ENCODE data around the gene SLC43A2. TPM values are rescaled to one million over a fixed set of nuclear protein-coding genes. Genes with fewer than 3 reads are reported as not detected.

SLC43A2 gene
- total and polyA plus RNA-seq, 8 donors: 0.29 to 15.8 (median 5.2) TPM

DNA sequence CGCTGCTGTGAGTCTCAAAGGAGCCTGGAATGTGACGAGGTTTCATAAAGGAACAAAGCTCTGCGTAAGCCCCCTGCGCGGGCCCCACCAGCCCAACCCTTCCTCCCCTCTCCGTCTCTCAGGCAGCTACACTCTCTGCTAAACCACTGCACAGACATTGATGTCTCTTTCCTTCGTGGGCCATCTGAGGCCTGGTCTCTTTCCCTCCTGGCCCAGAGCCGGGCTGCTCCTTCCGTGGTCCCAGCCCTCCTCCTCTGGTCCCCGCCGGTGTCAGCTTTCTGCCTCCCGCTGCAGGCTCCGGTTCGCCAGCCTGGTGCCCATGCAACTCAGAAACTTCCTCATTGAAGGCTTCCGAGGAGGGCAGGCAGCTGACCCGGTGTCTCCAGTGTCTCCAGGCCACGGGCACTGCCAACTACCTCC lies 9.5 kb upstream of the SLC43A2 start:
- peaks cover 0 to 14% (median 7%) of the 10 kb centered on the region in 4 donors for H3K4me1 ChIP-seq
- no peaks in the 10 kb centered on the region for H3K9me3 ChIP-seq
- DNase-seq: peak in 1 of 2 donors; percentile 60
- no peak overlapping the region for H3K4me3 ChIP-seq
- WGBS, 5 donors: 74 to 82% (median 78%) methylated on average over 15 to 17 of the region's 17 CpGs
- peaks cover 0 to 26% (median 19%) of the 10 kb centered on the region in 4 donors for H3K36me3 ChIP-seq
- H3K27me3 ChIP-seq: no peaks in the 10 kb centered on the region
- intact Hi-C loops (cut with DNase I; ENCODE audit: low total_unique reads): no loop called here
- no peak for TF ChIP-seq POLR2AphosphoS5 (IDR thresholded peaks at IDR 0.05)
- H3K27ac ChIP-seq: no peak overlapping the region

GRCh38 chr17:1636732-1637285 lies 8.2 kb upstream of the SLC43A2 start:
- peaks cover 0 to 14% (median 6%) of the 10 kb centered on the region in 4 donors for H3K4me1 ChIP-seq
- TF ChIP-seq, protein P1, sequence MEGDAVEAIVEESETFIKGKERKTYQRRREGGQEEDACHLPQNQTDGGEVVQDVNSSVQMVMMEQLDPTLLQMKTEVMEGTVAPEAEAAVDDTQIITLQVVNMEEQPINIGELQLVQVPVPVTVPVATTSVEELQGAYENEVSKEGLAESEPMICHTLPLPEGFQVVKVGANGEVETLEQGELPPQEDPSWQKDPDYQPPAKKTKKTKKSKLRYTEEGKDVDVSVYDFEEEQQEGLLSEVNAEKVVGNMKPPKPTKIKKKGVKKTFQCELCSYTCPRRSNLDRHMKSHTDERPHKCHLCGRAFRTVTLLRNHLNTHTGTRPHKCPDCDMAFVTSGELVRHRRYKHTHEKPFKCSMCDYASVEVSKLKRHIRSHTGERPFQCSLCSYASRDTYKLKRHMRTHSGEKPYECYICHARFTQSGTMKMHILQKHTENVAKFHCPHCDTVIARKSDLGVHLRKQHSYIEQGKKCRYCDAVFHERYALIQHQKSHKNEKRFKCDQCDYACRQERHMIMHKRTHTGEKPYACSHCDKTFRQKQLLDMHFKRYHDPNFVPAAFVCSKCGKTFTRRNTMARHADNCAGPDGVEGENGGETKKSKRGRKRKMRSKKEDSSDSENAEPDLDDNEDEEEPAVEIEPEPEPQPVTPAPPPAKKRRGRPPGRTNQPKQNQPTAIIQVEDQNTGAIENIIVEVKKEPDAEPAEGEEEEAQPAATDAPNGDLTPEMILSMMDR (IDR thresholded peaks at IDR 0.05): no peak
- no peak for TF ChIP-seq POLR2AphosphoS5 (IDR thresholded peaks at IDR 0.05)
- TF ChIP-seq POLR2A (IDR thresholded peaks at IDR 0.05): no peak
- TF ChIP-seq EP300 (IDR thresholded peaks at IDR 0.05): no peak
- WGBS, 5 donors: 73 to 88% (median 86%) methylated on average over 6 to 15 of the region's 15 CpGs
- H3K27me3 ChIP-seq: no peaks in the 10 kb centered on the region
- no peak overlapping the region for H3K4me3 ChIP-seq
- intact Hi-C loops (cut with DNase I; ENCODE audit: low total_unique reads): no loop called here
- H3K36me3 ChIP-seq: peaks cover 0 to 26% (median 19%) of the 10 kb centered on the region in 4 donors
- no peak overlapping the region for H3K27ac ChIP-seq
- DNase-seq: peak in 1 of 2 donors; percentile 3
- H3K9me3 ChIP-seq: no peaks in the 10 kb centered on the region

DNA sequence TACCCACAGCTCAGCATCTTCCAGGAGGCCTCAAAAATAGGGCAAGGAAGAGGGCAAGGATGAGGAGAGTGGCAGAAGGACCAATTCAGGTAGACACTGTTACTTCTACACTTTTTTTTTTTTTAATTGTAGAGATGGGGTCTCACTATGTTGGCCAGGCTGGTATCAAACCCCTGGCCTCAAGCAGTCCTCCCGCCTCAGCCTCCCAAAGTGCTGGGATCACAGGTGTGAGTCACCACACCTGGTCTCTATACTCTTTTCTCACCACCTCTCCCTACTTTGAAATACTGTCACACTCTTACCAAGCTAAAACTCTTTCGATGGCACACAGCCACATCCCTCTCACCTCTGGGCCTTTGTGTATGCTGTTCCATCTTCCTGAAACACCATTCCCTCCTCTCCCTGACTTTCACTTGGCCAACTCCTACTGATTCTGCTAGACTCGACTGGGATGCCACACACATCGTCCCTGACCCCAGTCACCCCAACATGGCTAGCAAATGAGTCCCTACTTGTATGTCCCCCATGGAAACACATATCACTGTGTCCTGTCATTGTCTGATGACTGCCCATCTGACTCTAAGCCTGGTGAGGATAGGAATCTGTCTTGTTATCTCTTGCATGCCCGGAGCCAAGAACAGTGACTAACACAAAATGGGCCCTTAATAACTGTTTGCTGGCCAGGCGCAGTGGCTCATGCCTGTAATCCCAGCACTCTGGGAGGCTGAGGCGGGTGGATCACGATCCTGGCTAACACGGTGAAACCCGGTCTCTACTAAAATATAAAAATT lies 7.2 kb upstream of the SLC43A2 start:
- no peak for DNase-seq
- peaks cover 0 to 26% (median 19%) of the 10 kb centered on the region in 4 donors for H3K36me3 ChIP-seq
- H3K9me3 ChIP-seq: no peaks in the 10 kb centered on the region
- intact Hi-C loops (cut with DNase I; ENCODE audit: low total_unique reads): no loop called here
- H3K27me3 ChIP-seq: no peaks in the 10 kb centered on the region
- H3K4me1 ChIP-seq: peaks cover 0 to 12% (median 5%) of the 10 kb centered on the region in 4 donors
- H3K27ac ChIP-seq: no peak overlapping the region
- no peak overlapping the region for H3K4me3 ChIP-seq
- TF ChIP-seq POLR2A (IDR thresholded peaks at IDR 0.05) (no peak), POLR2AphosphoS5 (IDR thresholded peaks at IDR 0.05) (no peak), EP300 (IDR thresholded peaks at IDR 0.05) (no peak)
- TF ChIP-seq, protein P1 (IDR thresholded peaks at IDR 0.05): no peak
- WGBS, 5 donors: 82 to 90% (median 87%) methylated on average over 10 of the region's 10 CpGs

- 95 to 96% (median 95%) methylated on average over 29 to 45 of the region's 45 CpGs for WGBS, 5 donors
- Histone ChIP-seq H3K9me3 (no peaks in the 10 kb centered on the region), H3K4me1 (peaks cover 0 to 8% (median 3%) of the 10 kb centered on the region in 4 donors), H3K36me3 (peaks cover 0 to 26% (median 19%) of the 10 kb centered on the region in 4 donors), H3K4me3 (no peak overlapping the region), H3K27me3 (no peaks in the 10 kb centered on the region), H3K27ac (no peak overlapping the region)
- TF ChIP-seq POLR2AphosphoS5 (IDR thresholded peaks at IDR 0.05) (no peak), EP300 (IDR thresholded peaks at IDR 0.05) (no peak), POLR2A (IDR thresholded peaks at IDR 0.05) (no peak)
- TF ChIP-seq, protein P1 (IDR thresholded peaks at IDR 0.05): no peak
- DNase-seq: peak in 1 of 2 donors; percentile 1
- intact Hi-C loops (cut with DNase I; ENCODE audit: low total_unique reads): loop anchor here (5.0 kb wide), 1 partner anchor 63 kb away; no protein-coding TSS in a partner anchor
Observed at GRCh38 chr17:1634841-1635650, 6.4 kb upstream of the SLC43A2 start.

Measured in stomach (tissue), 9 donors.